SK-N-SH treated with all-trans-retinoic acid at 6 μM for 48 hours (cell line): ENCODE results near the gene SAFB2.

ENCODE experiments used
- CSDC2 ChIP-seq: fragments of 250-450 bp; sonication (Bioruptor Pico); IDR thresholded peaks from 2 replicates; pipeline ENCODE4 v1.5.0; 2020; ENCODE audit warnings: mild to moderate bottlenecking, moderate library complexity
- ESRRG ChIP-seq: fragments of 250-450 bp; sonication (Bioruptor Pico); IDR thresholded peaks from 2 replicates; pipeline ENCODE4 v1.6.1; 2021; ENCODE audit warnings: mild to moderate bottlenecking
- GLIS3 ChIP-seq: fragments of 250-450 bp; sonication (Bioruptor Pico); IDR thresholded peaks from 2 replicates; pipeline ENCODE4 v1.5.0; 2020; ENCODE audit warnings: mild to moderate bottlenecking, moderate library complexity
- OSR1 ChIP-seq: fragments of 250-450 bp; sonication (Bioruptor Pico); IDR thresholded peaks from 2 replicates; pipeline ENCODE4 v1.8.0; 2022; ENCODE audit warnings: moderate library complexity, mild to moderate bottlenecking, inconsistent platforms
- RARB ChIP-seq: fragments of 250-450 bp; sonication (Bioruptor Pico); IDR thresholded peaks from 2 replicates; pipeline ENCODE4 v1.8.0; 2021; ENCODE audit warnings: mild to moderate bottlenecking, moderate library complexity
- TCF4 ChIP-seq: fragments of 250-450 bp; sonication (Bioruptor Pico); IDR thresholded peaks from 2 replicates; pipeline ENCODE4 v1.8.0; 2021; ENCODE audit warnings: mild to moderate bottlenecking, moderate library complexity, borderline replicate concordance
- ZFP3 ChIP-seq: fragments of 250-450 bp; sonication (Bioruptor Pico); IDR thresholded peaks from 2 replicates; pipeline ENCODE4 v1.5.0; 2020; ENCODE audit warnings: mild to moderate bottlenecking, moderate library complexity
- ZFP30 ChIP-seq: fragments of 450-650 bp; formaldehyde crosslinking; IDR thresholded peaks from 2 replicates; pipeline ENCODE4 v1.5.0; 2022; ENCODE audit warnings: mild to moderate bottlenecking, moderate library complexity
- ZNF565 ChIP-seq: fragments of 450-650 bp; formaldehyde crosslinking; conservative IDR thresholded peaks from 2 replicates; pipeline ENCODE4 v1.5.0; 2020; ENCODE audit warnings: low read depth, mild to moderate bottlenecking, moderate library complexity
- ZNF70 ChIP-seq: fragments of 450-650 bp; formaldehyde crosslinking; IDR thresholded peaks from 2 replicates; pipeline ENCODE4 v1.5.0; 2020; ENCODE audit warnings: mild to moderate bottlenecking, moderate library complexity
- ZNF8 ChIP-seq: fragments of 450-650 bp; formaldehyde crosslinking; IDR thresholded peaks from 2 replicates; pipeline ENCODE4 v1.5.0; 2020; ENCODE audit warnings: mild to moderate bottlenecking, moderate library complexity

DNA sequence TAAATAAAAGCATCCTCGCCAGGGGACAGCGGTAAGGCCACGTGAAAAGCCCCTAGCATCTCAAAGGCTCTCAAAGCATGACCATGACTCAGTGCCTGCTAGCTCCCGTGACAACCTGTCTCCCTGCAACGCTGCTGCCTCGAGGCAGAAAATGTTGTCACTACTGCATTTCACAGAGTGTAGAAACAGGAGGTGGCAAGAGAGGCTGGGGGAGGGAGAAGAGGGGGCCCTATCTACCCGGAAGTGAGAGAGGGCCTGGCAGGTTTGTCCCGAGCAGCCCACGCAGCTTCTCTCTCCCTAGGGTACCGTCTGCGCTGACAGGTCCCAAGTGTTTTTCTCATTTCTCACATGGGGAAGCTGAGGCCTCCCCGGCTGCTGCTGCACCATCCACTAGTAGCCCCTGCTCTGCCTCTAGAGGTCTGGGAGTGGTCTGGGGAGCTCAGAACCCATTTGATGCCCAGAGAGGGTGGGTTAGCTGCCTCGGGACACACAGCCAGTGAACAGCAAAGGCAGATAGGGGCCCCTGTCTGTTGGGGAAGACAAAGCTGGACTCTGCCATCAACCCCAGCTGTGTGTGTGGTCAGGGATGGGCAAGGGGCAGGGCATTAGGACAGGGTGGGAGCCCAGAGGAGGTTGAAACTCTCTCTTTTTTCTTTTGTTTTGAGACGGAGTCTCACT lies 58.5 kb downstream of the SAFB2 start:
- TF ChIP-seq CSDC2 (CRISPR knock-in tag): no peak
- TF ChIP-seq ZNF8 (CRISPR knock-in tag): no peak
- TF ChIP-seq ZNF565: no peak
- no peak for TF ChIP-seq OSR1 (CRISPR knock-in tag)
- TF ChIP-seq ZFP3 (CRISPR knock-in tag): no peak
- no peak for TF ChIP-seq ZFP30 (CRISPR knock-in tag)
- TF ChIP-seq ESRRG (CRISPR knock-in tag): no peak
- TF ChIP-seq ZNF70 (CRISPR knock-in tag): no peak
- no peak for TF ChIP-seq GLIS3 (CRISPR knock-in tag)
- TF ChIP-seq RARB (CRISPR knock-in tag): no peak
- TF ChIP-seq TCF4 (CRISPR knock-in tag): no peak
